T-cell (primary cell): ENCODE measurements around the gene RELCH. TPM values are rescaled to one million over a fixed set of nuclear protein-coding genes. Genes with fewer than 3 reads are reported as not detected.

Experiments
- ATAC-seq, 4 experiments: fragments of 200-7000 bp in 3 of 4; fragments of 150-1000 bp in 1 of 4; cut with Tn5 transposase; replicated peaks in 1 of 4; 1 replicate in 3 of 4; 2 replicates in 1 of 4; pipeline ENCODE4 v1.10.0; 2021; ENCODE audit warnings: moderate library complexity in 3 of 4, mild to moderate bottlenecking in 2 of 4, moderate number of reproducible peaks in 1 of 4
- CTCF ChIA-PET, 2 donors: fragments of 300-600 bp; sonication (Branson Sonifier 250); formaldehyde crosslinking; loops; one replicate each; lab custom pipeline; 2022; ENCODE audit warnings: antibody characterized with exemption in 2 of 2; lab: Charles Lee
- POLR2A ChIA-PET, 2 donors: fragments of 300-600 bp; sonication (Branson Sonifier 250); formaldehyde crosslinking; loops; one replicate each; lab custom pipeline; 2022; ENCODE audit warnings: antibody characterized with exemption in 2 of 2; lab: Charles Lee
- DNase-seq, 35 experiments: peaks; one replicate each; pipeline versions ENCODE4 v3.0.0 to v3.0.0-alpha.2; 2013 to 2023
- H3K27ac ChIP-seq: one replicate; pipeline ENCODE4 v1.5.1; 2013; ENCODE audit warnings: low read length
- H3K27me3 ChIP-seq, 2 experiments: replicated peaks in 1 of 2; 1 replicate in 1 of 2; 2 replicates in 1 of 2; pipeline versions ENCODE4 v1.6.1 to v1.7.0; 2013; ENCODE audit warnings: low read length in 1 of 2, mixed read lengths in 1 of 2; ENCODE audit not compliant: control insufficient read depth in 2 of 2, insufficient read depth in 2 of 2; ENCODE audit errors: extremely low read depth in 1 of 2
- H3K36me3 ChIP-seq, 2 donors: 1 replicate in 1 of 2; 2 replicates in 1 of 2; pipeline versions ENCODE4 v1.6.1 to v1.7.0; 2013; ENCODE audit warnings: low read length in 1 of 2; ENCODE audit not compliant: control insufficient read depth in 2 of 2, insufficient read depth in 1 of 2; ENCODE audit errors: extremely low read depth in 1 of 2
- H3K4me1 ChIP-seq, 2 experiments: 1 replicate in 1 of 2; 2 replicates in 1 of 2; pipeline versions ENCODE4 v1.6.1 to v1.7.0; 2013; ENCODE audit warnings: low read length in 2 of 2, mixed read lengths in 1 of 2; ENCODE audit not compliant: insufficient read depth in 2 of 2, control insufficient read depth in 1 of 2; ENCODE audit errors: extremely low read depth in 1 of 2
- H3K4me3 ChIP-seq, 2 donors: 1 replicate in 1 of 2; 2 replicates in 1 of 2; pipeline versions ENCODE4 v1.5.1 to v1.7.0; 2013; ENCODE audit warnings: mild to moderate bottlenecking in 2 of 2, low read length in 1 of 2, moderate library complexity in 1 of 2; ENCODE audit not compliant: control insufficient read depth in 1 of 2; ENCODE audit errors: extremely low read depth in 1 of 2
- H3K9me3 ChIP-seq: 2 replicates; pipeline ENCODE4 v1.7.0; 2013
- H3K27ac Mint-ChIP-seq, 2 donors: one replicate each; pipeline ENCODE4 v1.8.0; 2020 to 2021; ENCODE audit warnings: mild to moderate bottlenecking in 2 of 2, mixed read lengths in 2 of 2
- H3K27me3 Mint-ChIP-seq, 2 donors: one replicate each; pipeline ENCODE4 v1.8.0; 2021 to 2022; ENCODE audit warnings: mixed read lengths in 2 of 2
- H3K36me3 Mint-ChIP-seq: one replicate; pipeline ENCODE4 v1.8.0; 2021; ENCODE audit warnings: mixed read lengths
- H3K4me1 Mint-ChIP-seq, 3 donors: one replicate each; pipeline ENCODE4 v1.8.0; 2020 to 2022; ENCODE audit warnings: mixed read lengths in 3 of 3, mild to moderate bottlenecking in 1 of 3
- H3K4me3 Mint-ChIP-seq, 3 donors: one replicate each; pipeline ENCODE4 v1.8.0; 2020 to 2022; ENCODE audit warnings: mild to moderate bottlenecking in 3 of 3, mixed read lengths in 3 of 3, moderate library complexity in 3 of 3
- H3K9me3 Mint-ChIP-seq, 3 donors: one replicate each; pipeline ENCODE4 v1.8.0; 2020 to 2022; ENCODE audit warnings: mixed read lengths in 3 of 3
- WGBS: methylation state at CpG from one replicate; pipeline ENCODE4 v1.1.5; 2013; ENCODE audit warnings: missing lambda C conversion rate; ENCODE audit not compliant: insufficient coverage; 5-methylcytosine and 5-hydroxymethylcytosine counted together
- total RNA-seq, 35 experiments: library from RNA in 6 of 35; stranded (reverse) in 6 of 35; fragments of 120-200 nt in 1 of 35; gene quantifications; one replicate each; pipeline versions ENCODE4 v1.2.1 to v1.2.4 and lab custom pipeline; 2013 to 2026

Gene RELCH
- total RNA-seq, 5 donors from 2014 or later (not counting 1 experiment from before 2014, with no cell fraction given), result 46.5 to 68.1 (median 51.5) TPM

DNA sequence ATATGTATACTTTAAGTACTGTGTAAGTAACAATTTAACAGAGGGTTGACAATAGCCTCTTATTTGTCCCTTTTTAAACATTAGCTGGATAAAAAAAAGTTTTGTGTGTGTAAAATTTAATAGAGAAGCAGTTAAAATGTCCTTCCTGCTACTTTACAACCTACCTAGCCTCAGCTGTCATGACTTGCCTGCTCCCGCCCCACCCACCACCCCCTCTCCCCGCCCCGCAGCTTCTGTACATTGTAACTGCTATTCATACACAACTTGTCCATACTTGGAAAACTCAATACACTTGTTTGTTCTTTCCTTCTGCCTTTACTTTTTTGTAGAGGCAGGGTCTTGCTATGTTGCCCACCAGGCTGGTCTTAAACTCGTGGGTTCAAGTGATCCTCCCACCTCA lies 19.5 kb downstream of the RELCH start:
- no peak overlapping the region for H3K4me3 ChIP-seq
- H3K4me1 Mint-ChIP-seq, result peaks cover 57 to 62% (median 60%) of the 10 kb centered on the region in 3 donors
- ChIA-PET POLR2A (no interaction called here), CTCF (no interaction called here)
- H3K27ac Mint-ChIP-seq, result no peak overlapping the region
- no peaks in the 10 kb centered on the region for H3K9me3 Mint-ChIP-seq
- no peak overlapping the region for H3K27ac ChIP-seq
- H3K36me3 ChIP-seq, result peaks cover 0 to 5% of the 10 kb centered on the region in 2 donors
- no peaks in the 10 kb centered on the region for H3K27me3 Mint-ChIP-seq
- ATAC-seq (no peak), DNase-seq (no peak)
- no peak overlapping the region for H3K4me3 Mint-ChIP-seq
- peaks cover 18% of the 10 kb centered on the region for H3K36me3 Mint-ChIP-seq
- H3K27me3 ChIP-seq, result no peaks in the 10 kb centered on the region
- H3K4me1 ChIP-seq, result no peaks in the 10 kb centered on the region
- WGBS, result no CpG with 5 or more reads among the region's 4 CpGs
- H3K9me3 ChIP-seq, result no peaks in the 10 kb centered on the region

- no peak for DNase-seq
- no peak overlapping the region for H3K27ac Mint-ChIP-seq
- ATAC-seq, result no peak
- no peak overlapping the region for H3K4me3 Mint-ChIP-seq
- H3K36me3 Mint-ChIP-seq, result peaks cover 32% of the 10 kb centered on the region
- Histone ChIP-seq H3K36me3 (peaks cover 3 to 13% of the 10 kb centered on the region in 2 donors), H3K9me3 (no peaks in the 10 kb centered on the region), H3K4me3 (no peak overlapping the region), H3K4me1 (no peaks in the 10 kb centered on the region), H3K27ac (no peak overlapping the region), H3K27me3 (no peaks in the 10 kb centered on the region)
- ChIA-PET POLR2A (no interaction called here), CTCF (interaction anchor here (1.0 to 1.3 kb wide), 2 partner anchors 26 to 41 kb away, joined by 3 to 4 read pairs; no protein-coding TSS in a partner anchor)
- H3K27me3 Mint-ChIP-seq, result no peaks in the 10 kb centered on the region
- H3K4me1 Mint-ChIP-seq, result peaks cover 55 to 61% (median 60%) of the 10 kb centered on the region in 3 donors
- no peaks in the 10 kb centered on the region for H3K9me3 Mint-ChIP-seq
These were observed 22.0 kb downstream of the RELCH start for GRCh38 chr18:62209046-62209445.

DNA sequence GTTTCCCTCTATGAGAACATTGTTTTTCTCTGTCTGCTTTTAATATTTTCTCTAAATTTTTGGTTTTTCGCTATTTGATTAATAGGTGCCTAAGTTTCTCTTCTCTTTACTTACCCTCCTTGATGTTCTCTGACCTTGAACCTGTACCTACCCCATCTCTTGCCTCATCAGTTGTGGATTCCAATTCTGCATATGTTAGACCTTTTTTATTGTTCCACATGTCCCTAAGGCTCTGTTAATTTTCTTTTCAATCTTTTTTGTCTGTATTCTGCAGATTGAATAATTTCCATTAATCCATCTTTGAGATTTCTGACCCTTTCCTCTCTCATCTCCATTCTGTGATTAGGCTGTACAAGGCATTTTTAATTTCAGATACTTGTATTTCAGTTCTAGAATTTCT lies 23.1 kb downstream of the RELCH start:
- H3K27ac ChIP-seq, result no peak overlapping the region
- H3K4me1 Mint-ChIP-seq, result peaks cover 54 to 62% (median 56%) of the 10 kb centered on the region in 3 donors
- POLR2A ChIA-PET, result no interaction called here
- no peaks in the 10 kb centered on the region for H3K27me3 ChIP-seq
- no peaks in the 10 kb centered on the region for H3K4me1 ChIP-seq
- H3K36me3 Mint-ChIP-seq, result peaks cover 29% of the 10 kb centered on the region
- WGBS, result no CpG with 5 or more reads among the region's 1 CpG
- H3K9me3 Mint-ChIP-seq, result no peaks in the 10 kb centered on the region
- no peak overlapping the region for H3K27ac Mint-ChIP-seq
- peaks cover 9 to 23% of the 10 kb centered on the region in 2 donors for H3K36me3 ChIP-seq
- DNase-seq (no peak), ATAC-seq (no peak)
- no peak overlapping the region for H3K4me3 Mint-ChIP-seq
- CTCF ChIA-PET, result interaction anchor here (0.6 to 1.3 kb wide), 4 partner anchors 15 to 1047 kb away, joined by 3 to 4 read pairs (median 4); partner anchors contain the start of gene PIGN (in 1 of the 2)
- no peaks in the 10 kb centered on the region for H3K9me3 ChIP-seq
- no peak overlapping the region for H3K4me3 ChIP-seq
- no peaks in the 10 kb centered on the region for H3K27me3 Mint-ChIP-seq

DNA sequence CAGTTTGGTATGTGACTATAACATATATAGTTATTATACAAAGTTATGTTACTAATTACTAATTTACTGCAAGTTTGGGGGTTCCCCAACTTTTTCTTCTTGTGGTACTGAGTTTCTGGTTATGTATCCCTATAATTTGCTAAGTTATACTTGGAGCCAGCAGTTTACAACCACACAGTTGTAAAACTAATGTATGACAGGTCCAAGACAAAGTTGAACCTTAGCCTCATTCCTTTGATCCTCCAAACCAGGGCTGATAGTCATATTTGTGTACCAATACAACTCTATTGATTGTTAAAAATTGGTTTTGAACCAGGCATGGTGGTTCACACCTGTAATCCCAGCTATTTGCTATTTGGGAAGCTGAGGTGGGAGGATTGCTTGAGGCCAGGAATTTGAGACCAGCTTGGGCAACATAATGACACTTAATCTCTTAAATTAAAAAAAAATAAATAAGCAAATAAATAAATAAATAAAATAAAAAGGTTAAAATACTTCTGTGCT lies 24.3 kb downstream of the RELCH start:
- Mint-ChIP-seq H3K4me1 (peaks cover 47 to 56% (median 47%) of the 10 kb centered on the region in 3 donors), H3K9me3 (no peaks in the 10 kb centered on the region), H3K27ac (no peak overlapping the region), H3K36me3 (peaks cover 33% of the 10 kb centered on the region), H3K4me3 (no peak overlapping the region), H3K27me3 (no peaks in the 10 kb centered on the region)
- ChIA-PET CTCF (interaction anchor here in 1 of 2 donors (1.0 kb wide), 1 partner anchor 9 kb away, joined by 3 read pairs; no protein-coding TSS in a partner anchor), POLR2A (no interaction called here)
- no peak overlapping the region for H3K4me3 ChIP-seq
- H3K27me3 ChIP-seq, result no peaks in the 10 kb centered on the region
- H3K9me3 ChIP-seq, result no peaks in the 10 kb centered on the region
- no peak for DNase-seq
- no peak overlapping the region for H3K27ac ChIP-seq
- H3K4me1 ChIP-seq, result no peaks in the 10 kb centered on the region
- no peak for ATAC-seq
- peaks cover 9 to 23% of the 10 kb centered on the region in 2 donors for H3K36me3 ChIP-seq

- peaks cover 34 to 46% (median 35%) of the 10 kb centered on the region in 3 donors for H3K4me1 Mint-ChIP-seq
- no peaks in the 10 kb centered on the region for H3K9me3 ChIP-seq
- H3K4me1 ChIP-seq, result no peaks in the 10 kb centered on the region
- peaks cover 9 to 25% of the 10 kb centered on the region in 2 donors for H3K36me3 ChIP-seq
- POLR2A ChIA-PET, result no interaction called here
- H3K36me3 Mint-ChIP-seq, result peaks cover 40% of the 10 kb centered on the region
- no peak for ATAC-seq
- H3K4me3 ChIP-seq, result no peak overlapping the region
- no peaks in the 10 kb centered on the region for H3K27me3 ChIP-seq
- no peaks in the 10 kb centered on the region for H3K9me3 Mint-ChIP-seq
- no peak overlapping the region for H3K27ac ChIP-seq
- no peak for DNase-seq
- no peak overlapping the region for H3K27ac Mint-ChIP-seq
- H3K4me3 Mint-ChIP-seq, result no peak overlapping the region
- no peaks in the 10 kb centered on the region for H3K27me3 Mint-ChIP-seq
- whole genome bisulfite sequencing, result no CpG with 5 or more reads among the region's 1 CpG
- CTCF ChIA-PET, result no interaction called here
These were observed 27.7 kb downstream of the RELCH start for GRCh38 chr18:62214790-62215189.

DNA sequence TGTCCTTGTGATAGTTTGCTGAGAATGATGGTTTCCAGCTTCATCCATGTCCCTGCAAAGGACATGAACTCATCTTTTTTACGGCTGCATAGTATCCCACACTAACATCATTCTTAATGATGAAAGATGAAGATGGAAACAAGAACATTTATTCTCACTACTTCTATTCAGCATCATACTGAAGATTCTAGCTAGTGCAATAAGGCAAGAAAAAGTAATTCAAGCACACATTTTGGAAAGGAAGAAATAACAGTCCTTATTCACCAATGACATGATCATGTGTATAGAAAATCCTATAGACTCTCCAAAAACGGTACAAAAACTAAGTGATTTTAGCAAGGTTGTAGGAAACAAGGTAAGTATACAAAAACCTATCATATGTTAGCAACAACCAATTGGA lies 37.2 kb downstream of the RELCH start:
- H3K4me3 ChIP-seq, result no peak overlapping the region
- H3K27me3 ChIP-seq, result no peaks in the 10 kb centered on the region
- peaks cover 3 to 31% of the 10 kb centered on the region in 2 donors for H3K36me3 ChIP-seq
- peaks cover 0 to 6% (median 2%) of the 10 kb centered on the region in 3 donors for H3K4me1 Mint-ChIP-seq
- peaks cover 0 to 12% (median 0%) of the 10 kb centered on the region in 3 donors for H3K9me3 Mint-ChIP-seq
- no peak overlapping the region for H3K27ac Mint-ChIP-seq
- H3K4me1 ChIP-seq, result no peaks in the 10 kb centered on the region
- DNase-seq (no peak), ATAC-seq (no peak)
- CTCF ChIA-PET, result no interaction called here
- no peaks in the 10 kb centered on the region for H3K27me3 Mint-ChIP-seq
- H3K27ac ChIP-seq, result no peak overlapping the region
- no peak overlapping the region for H3K4me3 Mint-ChIP-seq
- no CpG with 5 or more reads among the region's 2 CpGs for WGBS
- peaks cover 59% of the 10 kb centered on the region for H3K36me3 Mint-ChIP-seq
- H3K9me3 ChIP-seq, result no peaks in the 10 kb centered on the region
- POLR2A ChIA-PET, result no interaction called here
